A549 (cell line): Measurements from ENCODE around the gene CHKA. TPM values are rescaled to one million over a fixed set of nuclear protein-coding genes. Genes with fewer than 3 reads are reported as not detected.

Experiments used
- ATAC-seq, 2 experiments: fragments of 200-7000 bp in 1 of 2; fragments of >200 bp in 1 of 2; cut with Nextera tagmentation in 1 of 2; cut with Tn5 transposase in 1 of 2; 3 replicates each; pipeline versions ENCODE4 v1.8.0 to v1.9.1; 2018 to 2020; ENCODE audit warnings: mild to moderate bottlenecking in 1 of 2, moderate library complexity in 1 of 2
- CTCF ChIA-PET: fragments of 300-600 bp; sonication (Branson Sonifier 250); formaldehyde crosslinking; extraction: SDS; loops from one replicate; lab custom pipeline; 2021; ENCODE audit warnings: antibody characterized with exemption, inconsistent platforms; lab: Yijun Ruan, JAX
- POLR2A ChIA-PET: fragments of 350-600 bp; formaldehyde crosslinking; extraction: SDS; loops from one replicate; lab custom pipeline; 2021; ENCODE audit warnings: antibody characterized with exemption, inconsistent platforms; lab: Yijun Ruan, JAX
- DNase-seq, 2 experiments: peaks; one replicate each; pipeline versions ENCODE4 v3.0.0 to v3.0.0-alpha.2; 2011 to 2016; ENCODE audit warnings: low read depth in 1 of 2, low spot score in 1 of 2
- FAIRE-seq: peaks from 2 replicates; lab custom pipeline; 2011; peaks lifted over from hg19 to GRCh38; lab: Jason Lieb, UNC
- H3K27ac ChIP-seq, 2 experiments: fragments of >200 bp; sonication (Bioruptor Twin); formaldehyde crosslinking; 3 replicates each; pipeline ENCODE4 v1.5.1; 2016 to 2017
- H3K4me1 ChIP-seq: fragments of >200 bp; sonication (Bioruptor Twin); formaldehyde crosslinking; 3 replicates; pipeline ENCODE4 v1.6.1; 2016
- H3K4me2 ChIP-seq: fragments of >200 bp; sonication (Bioruptor Twin); formaldehyde crosslinking; 3 replicates; pipeline ENCODE4 v1.6.1; 2016
- H3K4me3 ChIP-seq: fragments of >200 bp; sonication (Bioruptor Twin); formaldehyde crosslinking; 3 replicates; pipeline ENCODE4 v1.5.1; 2016
- H3K9me3 ChIP-seq: fragments of >200 bp; sonication (Bioruptor Twin); formaldehyde crosslinking; 3 replicates; pipeline ENCODE4 v1.6.1; 2016
- BHLHE40 ChIP-seq: IDR thresholded peaks from 2 replicates; pipeline ENCODE4 v1.6.1; 2012; ENCODE audit warnings: low read depth, low read length, inconsistent platforms
- CBX8 ChIP-seq: fragments of 200-600 bp; sonication (generic); IDR thresholded peaks from 2 replicates; pipeline ENCODE4 v1.6.1; 2016
- EHF ChIP-seq: fragments of 250-450 bp; sonication (Bioruptor Pico); IDR thresholded peaks from 2 replicates; pipeline ENCODE4 v1.5.0; 2020; ENCODE audit warnings: mild to moderate bottlenecking
- EP300 ChIP-seq, 2 experiments: fragments of >200 bp; sonication (Bioruptor Twin); formaldehyde crosslinking; IDR thresholded peaks; 2 replicates in 1 of 2; 3 replicates in 1 of 2; pipeline ENCODE4 v1.6.1; 2016 to 2017
- GATA3 ChIP-seq: IDR thresholded peaks from 2 replicates; pipeline ENCODE4 v1.6.1; 2012; ENCODE audit warnings: borderline replicate concordance
- HDAC2 ChIP-seq: fragments of 200-600 bp; sonication (generic); IDR thresholded peaks from 2 replicates; pipeline ENCODE4 v1.6.1; 2016
- HEYL ChIP-seq: fragments of 250-450 bp; sonication (Bioruptor Pico); IDR thresholded peaks from 2 replicates; pipeline ENCODE4 v1.8.0; 2021; ENCODE audit warnings: mild to moderate bottlenecking, moderate library complexity
- HOXB13 ChIP-seq: fragments of 250-450 bp; sonication (Bioruptor Pico); IDR thresholded peaks from 2 replicates; pipeline ENCODE4 v1.5.0; 2020; ENCODE audit warnings: low read depth, mild to moderate bottlenecking, moderate library complexity
- HOXB5 ChIP-seq: fragments of 250-450 bp; sonication (Bioruptor Pico); IDR thresholded peaks from 2 replicates; pipeline ENCODE4 v1.5.0; 2020; ENCODE audit warnings: mild to moderate bottlenecking, moderate library complexity
- JUN ChIP-seq, 2 experiments: fragments of >200 bp; sonication (Bioruptor Twin); formaldehyde crosslinking; IDR thresholded peaks; 2 replicates in 1 of 2; 3 replicates in 1 of 2; pipeline ENCODE4 v1.6.1; 2016 to 2017
- JUNB ChIP-seq: fragments of >200 bp; sonication (Bioruptor Twin); formaldehyde crosslinking; IDR thresholded peaks from 2 replicates; pipeline ENCODE4 v1.6.1; 2016
- KDM1A ChIP-seq: fragments of 200-600 bp; sonication (generic); IDR thresholded peaks from 2 replicates; pipeline ENCODE4 v1.6.1; 2016; ENCODE audit warnings: low read depth, mild to moderate bottlenecking
- MAFK ChIP-seq: fragments of 450-650 bp; IDR thresholded peaks from 2 replicates; pipeline ENCODE4 v1.6.1; 2014; ENCODE audit not compliant: partially characterized antibody
- NFE2L2 ChIP-seq: fragments of 150-350 bp; conservative IDR thresholded peaks from 2 replicates; pipeline ENCODE4 v1.6.1; 2014; ENCODE audit warnings: low read length
- NR3C1 ChIP-seq: fragments of >200 bp; sonication (Bioruptor Twin); formaldehyde crosslinking; IDR thresholded peaks from 3 replicates; pipeline ENCODE4 v1.6.1; 2017
- PHF8 ChIP-seq: fragments of 200-600 bp; sonication (generic); IDR thresholded peaks from 2 replicates; pipeline ENCODE4 v1.6.1; 2016; ENCODE audit warnings: low read depth, mild to moderate bottlenecking, antibody characterized with exemption, moderate library complexity, borderline replicate concordance
- RARB ChIP-seq: fragments of 250-450 bp; sonication (Bioruptor Pico); IDR thresholded peaks from 2 replicates; pipeline ENCODE4 v1.8.0; 2021; ENCODE audit warnings: mild to moderate bottlenecking, moderate library complexity
- RFX5 ChIP-seq: fragments of 450-650 bp; IDR thresholded peaks from 2 replicates; pipeline ENCODE4 v1.7.1; 2014; ENCODE audit warnings: antibody characterized with exemption, mild to moderate bottlenecking, moderate library complexity
- SMC3 ChIP-seq: fragments of >200 bp; sonication (Bioruptor Twin); formaldehyde crosslinking; IDR thresholded peaks from 3 replicates; pipeline ENCODE4 v1.6.1; 2018; ENCODE audit warnings: inconsistent platforms
- SREBF2 ChIP-seq: fragments of 450-650 bp; IDR thresholded peaks from 2 replicates; pipeline ENCODE4 v1.6.1; 2014; ENCODE audit warnings: mild to moderate bottlenecking, moderate library complexity
- TP53 ChIP-seq: fragments of 250-450 bp; sonication (Bioruptor Pico); IDR thresholded peaks from 2 replicates; pipeline ENCODE4 v1.5.0; 2021; ENCODE audit warnings: mild to moderate bottlenecking, moderate library complexity
- ZC3H11A ChIP-seq: fragments of 450-650 bp; IDR thresholded peaks from 2 replicates; pipeline ENCODE4 v1.6.1; 2014; ENCODE audit warnings: antibody characterized with exemption, mild to moderate bottlenecking
- ZNF302 ChIP-seq: fragments of 250-450 bp; sonication (Bioruptor Pico); IDR thresholded peaks from 2 replicates; pipeline ENCODE4 v1.9.0; 2021; ENCODE audit warnings: inconsistent platforms, mild to moderate bottlenecking, moderate library complexity
- ZSCAN20 ChIP-seq: fragments of 250-450 bp; sonication (Bioruptor Pico); IDR thresholded peaks from 2 replicates; pipeline ENCODE4 v1.8.0; 2022; ENCODE audit warnings: mild to moderate bottlenecking, moderate library complexity
- WGBS: methylation state at CpG from one replicate; pipeline ENCODE4 v1.1.6; 2017; ENCODE audit errors: missing lambda C conversion rate; 5-methylcytosine and 5-hydroxymethylcytosine counted together
- polyA plus RNA-seq, 4 experiments: library from polyadenylated mRNA; depleted of rRNA in 3 of 4; stranded (reverse); fragments of >200 nt; fragmentation: RNase III in 1 of 4; extraction: RNeasy Plus Mini Kit Qiagen cat#74134 plus additional on column Dnase treatment in 1 of 4; gene quantifications; 2 replicates in 3 of 4; 3 replicates in 1 of 4; pipeline ENCODE4 v1.2.3, GENCODE V29; 2011 to 2017
- TF ChIP-seq, protein P1 (sequence below): fragments of 200-600 bp; sonication (generic); IDR thresholded peaks from 2 replicates; pipeline ENCODE4 v1.6.1; 2016; ENCODE audit warnings: antibody characterized with exemption, mild to moderate bottlenecking, moderate library complexity
- TF ChIP-seq, protein P2 (sequence below): fragments of 450-650 bp; IDR thresholded peaks from 2 replicates; pipeline ENCODE4 v1.6.1; 2014; ENCODE audit warnings: antibody characterized with exemption
- TF ChIP-seq, protein P3 (sequence below): IDR thresholded peaks from 2 replicates; pipeline ENCODE4 v1.6.1; 2012

CHKA gene
- polyA plus RNA-seq, 2 of the 4 experiments (the other 2 are of a cell fraction), result 14.2 to 21.7 TPM

DNA sequence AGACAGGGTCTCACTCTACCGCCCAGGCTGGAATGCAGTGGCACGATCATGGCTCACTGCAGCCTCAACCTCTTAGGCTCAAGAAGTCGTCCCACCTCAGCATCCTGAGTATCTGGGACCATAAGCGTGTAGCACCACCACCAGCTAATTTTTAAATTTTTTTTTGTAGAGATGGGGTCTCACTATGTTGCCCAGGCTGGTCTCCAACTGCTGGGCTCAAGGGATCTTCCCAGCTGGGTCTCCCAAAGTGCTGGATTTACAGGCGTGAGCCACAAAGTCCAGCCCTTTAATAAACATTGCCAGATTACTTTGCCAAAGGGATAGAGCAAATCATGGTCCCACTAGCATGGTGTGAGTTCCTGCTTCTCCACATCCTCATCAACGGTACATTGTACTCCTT, 46.3 kb upstream of the CHKA start:
- CTCF ChIA-PET, result interaction anchor here (1.4 kb wide), 1 partner anchor 50 kb away, joined by 3 read pairs; no protein-coding TSS in a partner anchor
- Histone ChIP-seq H3K4me2 (no peak overlapping the region), H3K27ac (no peak overlapping the region), H3K4me1 (no peaks in the 10 kb centered on the region), H3K4me3 (no peak overlapping the region)
- POLR2A ChIA-PET, result no interaction called here
- DNase-seq, result no peak
- 90% methylated on average over 6 of the region's 6 CpGs for WGBS
- FAIRE-seq, result no peak
- TF ChIP-seq, protein P1, sequence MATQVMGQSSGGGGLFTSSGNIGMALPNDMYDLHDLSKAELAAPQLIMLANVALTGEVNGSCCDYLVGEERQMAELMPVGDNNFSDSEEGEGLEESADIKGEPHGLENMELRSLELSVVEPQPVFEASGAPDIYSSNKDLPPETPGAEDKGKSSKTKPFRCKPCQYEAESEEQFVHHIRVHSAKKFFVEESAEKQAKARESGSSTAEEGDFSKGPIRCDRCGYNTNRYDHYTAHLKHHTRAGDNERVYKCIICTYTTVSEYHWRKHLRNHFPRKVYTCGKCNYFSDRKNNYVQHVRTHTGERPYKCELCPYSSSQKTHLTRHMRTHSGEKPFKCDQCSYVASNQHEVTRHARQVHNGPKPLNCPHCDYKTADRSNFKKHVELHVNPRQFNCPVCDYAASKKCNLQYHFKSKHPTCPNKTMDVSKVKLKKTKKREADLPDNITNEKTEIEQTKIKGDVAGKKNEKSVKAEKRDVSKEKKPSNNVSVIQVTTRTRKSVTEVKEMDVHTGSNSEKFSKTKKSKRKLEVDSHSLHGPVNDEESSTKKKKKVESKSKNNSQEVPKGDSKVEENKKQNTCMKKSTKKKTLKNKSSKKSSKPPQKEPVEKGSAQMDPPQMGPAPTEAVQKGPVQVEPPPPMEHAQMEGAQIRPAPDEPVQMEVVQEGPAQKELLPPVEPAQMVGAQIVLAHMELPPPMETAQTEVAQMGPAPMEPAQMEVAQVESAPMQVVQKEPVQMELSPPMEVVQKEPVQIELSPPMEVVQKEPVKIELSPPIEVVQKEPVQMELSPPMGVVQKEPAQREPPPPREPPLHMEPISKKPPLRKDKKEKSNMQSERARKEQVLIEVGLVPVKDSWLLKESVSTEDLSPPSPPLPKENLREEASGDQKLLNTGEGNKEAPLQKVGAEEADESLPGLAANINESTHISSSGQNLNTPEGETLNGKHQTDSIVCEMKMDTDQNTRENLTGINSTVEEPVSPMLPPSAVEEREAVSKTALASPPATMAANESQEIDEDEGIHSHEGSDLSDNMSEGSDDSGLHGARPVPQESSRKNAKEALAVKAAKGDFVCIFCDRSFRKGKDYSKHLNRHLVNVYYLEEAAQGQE, result no peak
- TF ChIP-seq JUNB (no peak), EP300 (IDR thresholded peaks at IDR 0.05) (no peak), RFX5 (no peak), TP53 (CRISPR knock-in tag) (no peak), HEYL (CRISPR knock-in tag) (no peak), PHF8 (no peak), MAFK (no peak), EHF (CRISPR knock-in tag) (no peak), BHLHE40 (no peak), HDAC2 (no peak), CBX8 (no peak), HOXB13 (CRISPR knock-in tag) (no peak), KDM1A (no peak)
- TF ChIP-seq, protein P2, sequence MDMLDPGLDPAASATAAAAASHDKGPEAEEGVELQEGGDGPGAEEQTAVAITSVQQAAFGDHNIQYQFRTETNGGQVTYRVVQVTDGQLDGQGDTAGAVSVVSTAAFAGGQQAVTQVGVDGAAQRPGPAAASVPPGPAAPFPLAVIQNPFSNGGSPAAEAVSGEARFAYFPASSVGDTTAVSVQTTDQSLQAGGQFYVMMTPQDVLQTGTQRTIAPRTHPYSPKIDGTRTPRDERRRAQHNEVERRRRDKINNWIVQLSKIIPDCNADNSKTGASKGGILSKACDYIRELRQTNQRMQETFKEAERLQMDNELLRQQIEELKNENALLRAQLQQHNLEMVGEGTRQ, result no peak
- TF ChIP-seq, all 56 proteins: peak for 0
- no peak for ATAC-seq
- no peaks in the 10 kb centered on the region for H3K9me3 ChIP-seq

DNA sequence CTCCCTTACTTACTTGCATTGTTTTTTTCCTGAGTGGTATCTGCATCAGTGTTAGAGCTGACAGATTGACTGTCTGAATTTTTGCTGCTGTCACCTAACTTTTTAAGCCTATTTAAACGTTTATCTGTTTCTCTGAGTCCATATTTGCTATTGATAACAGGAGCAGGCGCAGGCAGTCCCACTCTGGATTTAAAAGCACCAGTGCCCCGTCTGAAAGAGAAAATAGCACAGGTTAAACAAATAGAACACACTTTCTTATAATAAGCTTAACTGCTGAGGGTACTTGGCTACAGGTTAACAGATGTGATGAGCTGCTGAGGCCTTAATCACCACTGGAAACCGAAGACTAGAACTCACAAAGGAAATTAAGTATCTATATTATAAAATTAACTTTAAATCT, 45.8 kb upstream of the CHKA start:
- TF ChIP-seq RARB (CRISPR knock-in tag) (no peak), SREBF2 (no peak)

DNA sequence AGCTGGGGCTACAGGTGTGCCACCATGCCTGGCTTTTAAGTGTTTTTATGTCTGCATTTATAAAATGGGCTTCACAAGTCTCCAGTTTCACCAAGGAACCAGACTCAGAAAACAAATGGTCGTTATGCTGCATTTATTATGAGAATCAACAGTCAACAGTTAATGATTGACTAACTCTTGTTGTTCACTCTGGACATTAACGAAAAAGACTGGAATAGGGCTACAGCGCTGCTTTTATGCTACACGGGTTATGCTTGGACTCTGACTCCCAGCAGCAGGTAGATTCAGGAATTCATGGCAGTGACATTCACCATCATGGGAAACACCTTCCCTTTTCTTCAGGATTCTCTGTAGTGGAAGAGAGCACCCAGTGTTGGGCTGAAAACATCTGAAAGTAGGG, 44.4 kb upstream of the CHKA start:
- no peak overlapping the region for H3K27ac ChIP-seq
- 88% methylated on average over 4 of the region's 4 CpGs for WGBS
- DNase-seq (no peak), ATAC-seq (no peak), FAIRE-seq (no peak)
- no peak overlapping the region for H3K4me2 ChIP-seq
- no peaks in the 10 kb centered on the region for H3K9me3 ChIP-seq
- no peak overlapping the region for H3K4me3 ChIP-seq
- ChIA-PET CTCF (interaction anchor here (1.6 kb wide), 1 partner anchor 16 kb away, joined by 3 read pairs; no protein-coding TSS in a partner anchor), POLR2A (no interaction called here)
- no peaks in the 10 kb centered on the region for H3K4me1 ChIP-seq
- TF ChIP-seq, protein P3, sequence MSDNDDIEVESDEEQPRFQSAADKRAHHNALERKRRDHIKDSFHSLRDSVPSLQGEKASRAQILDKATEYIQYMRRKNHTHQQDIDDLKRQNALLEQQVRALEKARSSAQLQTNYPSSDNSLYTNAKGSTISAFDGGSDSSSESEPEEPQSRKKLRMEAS, result no peak
- TF ChIP-seq MAFK (no peak), SMC3 (no peak), PHF8 (no peak), ZNF302 (CRISPR knock-in tag) (no peak), SREBF2 (no peak), JUNB (no peak), KDM1A (no peak), RFX5 (no peak), NFE2L2 (no peak), HOXB5 (CRISPR knock-in tag) (no peak), ZSCAN20 (CRISPR knock-in tag) (no peak), JUN (IDR thresholded peaks at IDR 0.05) (no peak), NR3C1 (no peak), ZC3H11A (no peak), GATA3 (no peak), BHLHE40 (no peak)
- TF ChIP-seq, protein P2, result no peak
- TF ChIP-seq, protein P1, result no peak

More for the DNA sequence above, 45.8 kb upstream of the CHKA start:
- ChIA-PET CTCF (no interaction called here), POLR2A (no interaction called here)
- Histone ChIP-seq H3K4me1 (no peaks in the 10 kb centered on the region), H3K4me2 (no peak overlapping the region), H3K27ac (no peak overlapping the region), H3K4me3 (no peak overlapping the region), H3K9me3 (no peaks in the 10 kb centered on the region)
- FAIRE-seq, result no peak
- no peak for DNase-seq
- no peak for ATAC-seq
- WGBS, result 68% methylated on average over 4 of the region's 4 CpGs
